IMR-90 (cell line): ENCODE results near the gene MOV10L1. TPM values are rescaled to one million over a fixed set of nuclear protein-coding genes. Genes with fewer than 3 reads are reported as not detected.

ENCODE experiments used
- ATAC-seq: fragments of 200-7000 bp; cut with Tn5 transposase; 2 replicates; pipeline ENCODE4 v1.9.1; 2020; ENCODE audit warnings: low read depth, mild to moderate bottlenecking, moderate library complexity
- BruUV-seq: library from RNA; stranded (reverse); fragments of 400-500 nt; replicated peaks from 2 replicates; lab custom pipeline; 2021; lab: Mats Ljungman, UMichigan
- CTCF ChIA-PET: fragments of 300-600 bp; formaldehyde crosslinking; extraction: SDS; loops from one replicate; lab custom pipeline; 2021; ENCODE audit warnings: antibody characterized with exemption; lab: Yijun Ruan, JAX
- POLR2A ChIA-PET: fragments of 300-600 bp; sonication (Branson Sonifier 250); formaldehyde crosslinking; loops from one replicate; lab custom pipeline; 2022; ENCODE audit warnings: antibody characterized with exemption; ENCODE audit not compliant: unreplicated experiment; lab: Charles Lee
- DNase-seq: peaks from one replicate; pipeline ENCODE4 v3.0.0; 2013
- H2AFZ ChIP-seq: replicated peaks from 2 replicates; pipeline ENCODE3; 2013; ENCODE audit warnings: low read length, mild to moderate bottlenecking; ENCODE audit not compliant: poor library complexity
- H2AK5ac ChIP-seq: 2 replicates; pipeline ENCODE4 v1.6.1; 2013; ENCODE audit warnings: low read depth, low read length, inconsistent platforms
- H2AK9ac ChIP-seq: replicated peaks from 2 replicates; pipeline ENCODE3; 2013; ENCODE audit warnings: mild to moderate bottlenecking, low read depth, low read length, moderate library complexity; ENCODE audit not compliant: poor library complexity
- H2BK120ac ChIP-seq: 2 replicates; pipeline ENCODE4 v1.6.1; 2013; ENCODE audit warnings: low read depth, low read length, inconsistent platforms
- H2BK15ac ChIP-seq: 3 replicates; pipeline ENCODE4 v1.6.1; 2013; ENCODE audit warnings: low read depth, low read length, inconsistent platforms
- H2BK20ac ChIP-seq: 2 replicates; pipeline ENCODE4 v1.6.1; 2013; ENCODE audit warnings: low read depth, mild to moderate bottlenecking, inconsistent platforms, low read length, moderate library complexity
- H2BK5ac ChIP-seq: 2 replicates; pipeline ENCODE4 v1.6.1; 2013; ENCODE audit warnings: mild to moderate bottlenecking, low read depth, low read length, inconsistent platforms; ENCODE audit not compliant: poor library complexity, severe bottlenecking
- H3K14ac ChIP-seq: replicated peaks from 2 replicates; pipeline ENCODE4 v1.6.1; 2013; ENCODE audit warnings: low read depth, low read length, inconsistent platforms
- H3K18ac ChIP-seq: 2 replicates; pipeline ENCODE4 v1.6.1; 2013; ENCODE audit warnings: low read depth, low read length, control low read depth
- H3K23ac ChIP-seq: 2 replicates; pipeline ENCODE4 v1.6.1; 2013; ENCODE audit warnings: low read depth, low read length, inconsistent platforms
- H3K27ac ChIP-seq: 2 replicates; pipeline ENCODE4 v1.5.1; 2013; ENCODE audit warnings: mild to moderate bottlenecking, control low read depth, low read length; ENCODE audit not compliant: insufficient read depth
- H3K27me3 ChIP-seq: 2 replicates; pipeline ENCODE4 v1.6.1; 2013; ENCODE audit warnings: low read length; ENCODE audit not compliant: control insufficient read depth, insufficient read depth
- H3K36me3 ChIP-seq: 2 replicates; pipeline ENCODE4 v1.6.1; 2013; ENCODE audit warnings: low read length, mixed read lengths; ENCODE audit not compliant: control insufficient read depth, insufficient read depth
- H3K4ac ChIP-seq: 2 replicates; pipeline ENCODE4 v1.6.1; 2013; ENCODE audit warnings: low read depth, low read length, inconsistent platforms
- H3K4me1 ChIP-seq: 2 replicates; pipeline ENCODE4 v1.6.1; 2013; ENCODE audit warnings: low read length, mixed read lengths; ENCODE audit not compliant: control insufficient read depth, insufficient read depth
- H3K4me2 ChIP-seq: 2 replicates; pipeline ENCODE4 v1.6.1; 2013; ENCODE audit warnings: low read depth, mild to moderate bottlenecking, control low read depth, low read length, moderate library complexity
- H3K4me3 ChIP-seq: 2 replicates; pipeline ENCODE4 v1.5.1; 2013; ENCODE audit warnings: low read depth, mild to moderate bottlenecking, control low read depth, low read length, moderate library complexity; ENCODE audit not compliant: insufficient read depth
- H3K56ac ChIP-seq: 2 replicates; pipeline ENCODE4 v1.6.1; 2013; ENCODE audit warnings: low read length, inconsistent platforms; ENCODE audit not compliant: insufficient read depth; ENCODE audit errors: extremely low read depth
- H3K79me1 ChIP-seq, 2 experiments: 2 replicates each; pipeline ENCODE4 v1.6.1; 2013; ENCODE audit warnings: low read length in 2 of 2, inconsistent platforms in 1 of 2, low read depth in 1 of 2
- H3K9ac ChIP-seq: 2 replicates; pipeline ENCODE4 v1.6.1; 2013; ENCODE audit warnings: low read depth, low read length, control low read depth
- H3K9me1 ChIP-seq: 2 replicates; pipeline ENCODE4 v1.6.1; 2013; ENCODE audit warnings: low read length, inconsistent platforms; ENCODE audit not compliant: insufficient read depth
- H3K9me3 ChIP-seq: 2 replicates; pipeline ENCODE4 v1.6.1; 2013; ENCODE audit warnings: low read length; ENCODE audit not compliant: control insufficient read depth, insufficient read depth
- H4K20me1 ChIP-seq: 2 replicates; pipeline ENCODE4 v1.6.1; 2013; ENCODE audit warnings: low read length, inconsistent platforms; ENCODE audit not compliant: insufficient read depth
- H4K5ac ChIP-seq: 2 replicates; pipeline ENCODE4 v1.6.1; 2013; ENCODE audit warnings: mild to moderate bottlenecking, low read depth, low read length, control low read depth
- H4K8ac ChIP-seq, 2 experiments: 2 replicates each; pipeline ENCODE4 v1.6.1; 2013; ENCODE audit warnings: low read depth in 2 of 2, low read length in 2 of 2, control low read depth in 1 of 2, inconsistent platforms in 1 of 2
- H4K91ac ChIP-seq: 2 replicates; pipeline ENCODE4 v1.6.1; 2013; ENCODE audit warnings: low read depth, low read length, inconsistent platforms; ENCODE audit not compliant: insufficient read depth
- BHLHE40 ChIP-seq: fragments of 150-350 bp; IDR thresholded peaks from 2 replicates; pipeline ENCODE4 v1.6.1; 2016; ENCODE audit warnings: mild to moderate bottlenecking, low read depth, low read length
- CEBPB ChIP-seq: IDR thresholded peaks from 2 replicates; pipeline ENCODE4 v1.6.1; 2012; ENCODE audit warnings: low read depth, low read length, improper control_type of control experiment
- CHD1 ChIP-seq: IDR thresholded peaks from 2 replicates; pipeline ENCODE4 v1.6.1; 2012; ENCODE audit warnings: low read depth, low read length, improper control_type of control experiment
- ELK1 ChIP-seq: fragments of 150-350 bp; IDR thresholded peaks from 2 replicates; pipeline ENCODE4 v1.6.1; 2016; ENCODE audit warnings: low read depth, mild to moderate bottlenecking, low read length, moderate library complexity, borderline replicate concordance
- FOS ChIP-seq: fragments of 150-350 bp; IDR thresholded peaks from 2 replicates; pipeline ENCODE4 v1.6.1; 2016; ENCODE audit warnings: low read depth, low read length
- MAZ ChIP-seq: IDR thresholded peaks from 2 replicates; pipeline ENCODE4 v1.6.1; 2012; ENCODE audit warnings: low read depth, mild to moderate bottlenecking, low read length, improper control_type of control experiment, moderate library complexity, borderline replicate concordance
- MXI1 ChIP-seq: IDR thresholded peaks from 2 replicates; pipeline ENCODE4 v1.6.1; 2012; ENCODE audit warnings: low read depth, mild to moderate bottlenecking, low read length, moderate library complexity, borderline replicate concordance
- NFE2L2 ChIP-seq: fragments of 150-350 bp; IDR thresholded peaks from 2 replicates; pipeline ENCODE4 v1.6.1; 2016; ENCODE audit warnings: low read depth, mild to moderate bottlenecking, low read length
- RAD21 ChIP-seq: IDR thresholded peaks from 2 replicates; pipeline ENCODE4 v1.6.1; 2012; ENCODE audit warnings: low read length, improper control_type of control experiment
- RCOR1 ChIP-seq: IDR thresholded peaks from 2 replicates; pipeline ENCODE4 v1.6.1; 2012; ENCODE audit warnings: mild to moderate bottlenecking, low read length, improper control_type of control experiment; ENCODE audit not compliant: insufficient replicate concordance
- RFX5 ChIP-seq: IDR thresholded peaks from 2 replicates; pipeline ENCODE4 v1.8.0; 2012; ENCODE audit warnings: low read depth, mild to moderate bottlenecking, low read length, moderate library complexity
- SMC3 ChIP-seq: fragments of 150-350 bp; IDR thresholded peaks from 2 replicates; pipeline ENCODE4 v1.6.1; 2016; ENCODE audit warnings: low read depth, mild to moderate bottlenecking, antibody characterized with exemption, low read length, moderate library complexity
- USF2 ChIP-seq: fragments of 150-350 bp; IDR thresholded peaks from 2 replicates; pipeline ENCODE4 v1.6.1; 2017; ENCODE audit warnings: mild to moderate bottlenecking, antibody characterized with exemption, low read length, low read depth
- WGBS, 2 experiments: methylation state at CpG; one replicate each; pipeline versions ENCODE4 v1.1.5 to v1.1.7; 2013; ENCODE audit warnings: missing lambda C conversion rate in 2 of 2; ENCODE audit not compliant: insufficient read length in 1 of 2; ENCODE audit errors: extremely low coverage in 2 of 2; 5-methylcytosine and 5-hydroxymethylcytosine counted together
- dilution Hi-C: fragments of 300-500 bp; cut with HindIII; formaldehyde crosslinking; loops from one replicate; pipeline ENCODE4 v1.14.3; 2018; ENCODE audit warnings: low sequenced_read_pairs; ENCODE audit not compliant: unreplicated experiment
- in situ Hi-C: fragments of 300-500 bp; cut with MboI; formaldehyde crosslinking; loops from 3 replicates; pipeline ENCODE4 v1.14.3; 2019; ENCODE audit warnings: low sequenced_read_pairs, inconsistent platforms, mixed read lengths
- intact Hi-C: fragments of 100-400 bp; cut with micrococcal nuclease; formaldehyde crosslinking; loops from 2 replicates; pipeline ENCODE4 v1.10.0; 2022
- polyA plus RNA-seq, 3 experiments: library from polyadenylated mRNA; depleted of rRNA; stranded (reverse); fragments of >200 nt; gene quantifications; 2 replicates each; pipeline ENCODE4 v1.2.3, GENCODE V29; 2012; ENCODE audit warnings: low replicate concordance in 1 of 3
- total RNA-seq: library from RNA; depleted of rRNA; stranded (reverse); fragments of >200 nt; gene quantifications from 2 replicates; pipeline ENCODE4 v1.2.3, GENCODE V29; 2012

MOV10L1 gene
- total and polyA plus RNA-seq, 2 of the 4 experiments (the other 2 are of a cell fraction) = 0.72 to 1.4 TPM

- Histone ChIP-seq H3K23ac (no peak overlapping the region), H3K4me2 (no peak overlapping the region), H3K79me1 (peaks cover 12 to 49% of the 10 kb centered on the region in 2 experiments), H3K14ac (no peak overlapping the region), H2AFZ (no peak overlapping the region), H4K8ac (no peak overlapping the region), H3K18ac (no peak overlapping the region), H4K20me1 (peaks cover 39% of the 10 kb centered on the region), H3K4me1 (peaks cover 13% of the 10 kb centered on the region; the same call in 1 of the 2 replicates), H2BK15ac (no peak overlapping the region), H4K91ac (no peak overlapping the region), H2BK20ac (no peak overlapping the region), H2AK9ac (no peak overlapping the region), H3K4ac (no peak overlapping the region), H3K27me3 (no peaks in the 10 kb centered on the region), H2BK5ac (no peak overlapping the region), H4K5ac (no peak overlapping the region), H2BK120ac (no peak overlapping the region), H3K36me3 (peaks cover 35% of the 10 kb centered on the region), H3K9me1 (0 out of 2 replicates have a peak, but pooled peaks cover 3% of the 10 kb centered on the region), H3K9ac (no peak overlapping the region), H3K9me3 (no peaks in the 10 kb centered on the region), H3K27ac (no peak overlapping the region), H3K56ac (no peak overlapping the region), H2AK5ac (no peak overlapping the region), H3K4me3 (no peak overlapping the region)
- ATAC-seq (no peak), DNase-seq (no peak)
- TF ChIP-seq BHLHE40 (no peak), ELK1 (no peak), SMC3 (no peak), FOS (no peak), RFX5 (no peak), USF2 (no peak), MXI1 (no peak), CEBPB (no peak), MAZ (no peak), RCOR1 (no peak), NFE2L2 (no peak), CHD1 (no peak), RAD21 (no peak)
- intact Hi-C loops = no loop called here
- WGBS, 2 experiments = 100% methylated on average over 1 of the region's 8 CpGs; no CpG with 5 or more reads in 1 of the 2 experiments
- in situ Hi-C loops = no loop called here
- dilution Hi-C loops = no loop called here
- CTCF ChIA-PET = no interaction called here
- no TSS peak for BruUV-seq
- POLR2A ChIA-PET = no interaction called here
Observed at GRCh38 chr22:50193621-50194020, 103.8 kb downstream of the MOV10L1 start.
